Stimulated activated CD4-positive, alpha-beta T cell treated with anti-CD3 and anti-CD28 coated beads, Interleukin-15, amount 100 ng/mL, for 1 hour (primary cell): ENCODE results near the gene TSPAN4.

Experiments used
- DNase-seq, 2 donors: peaks; one replicate each; pipeline ENCODE4 v3.0.0-alpha.2; 2020; ENCODE audit warnings: low read depth in 1 of 2, low spot score in 1 of 2

TSPAN4 gene

GRCh38 chr11:883527-883926, 40.9 kb downstream of the TSPAN4 start:
- DNase-seq: no peak

- DNase-seq: no peak
These were observed 42.0 kb downstream of the TSPAN4 start for GRCh38 chr11:884578-885070.

- DNase-seq: no peak
These were observed 43.9 kb downstream of the TSPAN4 start for GRCh38 chr11:886568-886967.

- DNase-seq: no peak
These were observed 44.9 kb downstream of the TSPAN4 start for GRCh38 chr11:887589-887988.

GRCh38 chr11:888310-889212, 45.9 kb downstream of the TSPAN4 start:
- no peak for DNase-seq

GRCh38 chr11:889257-889656, 46.6 kb downstream of the TSPAN4 start:
- DNase-seq: no peak

- DNase-seq: no peak
These were observed 47.2 kb downstream of the TSPAN4 start for GRCh38 chr11:889687-890475.

- no peak for DNase-seq
These were observed 48.3 kb downstream of the TSPAN4 start for GRCh38 chr11:890794-891540.

- DNase-seq: no peak
These were observed 50.5 kb downstream of the TSPAN4 start for GRCh38 chr11:893008-893654.

GRCh38 chr11:894575-895201, 52.0 kb downstream of the TSPAN4 start:
- DNase-seq: no peak

- no peak for DNase-seq
These were observed 52.9 kb downstream of the TSPAN4 start for GRCh38 chr11:895331-896110.

- DNase-seq: no peak
These were observed 54.8 kb downstream of the TSPAN4 start for GRCh38 chr11:897253-898142.

GRCh38 chr11:898143-898511, 55.5 kb downstream of the TSPAN4 start:
- no peak for DNase-seq

GRCh38 chr11:898540-899190, 56.0 kb downstream of the TSPAN4 start:
- no peak for DNase-seq

- no peak for DNase-seq
These were observed 57.1 kb downstream of the TSPAN4 start for GRCh38 chr11:899724-900123.

- no peak for DNase-seq
These were observed 57.9 kb downstream of the TSPAN4 start for GRCh38 chr11:900545-900944.

GRCh38 chr11:901452-902061, 58.9 kb downstream of the TSPAN4 start:
- no peak for DNase-seq

GRCh38 chr11:904380-904779, 61.7 kb downstream of the TSPAN4 start:
- DNase-seq: no peak
